GM19463 (cell line): ENCODE data around the gene PPP1R18.
"Not testable (repeated sequence)": the region's sequence is repeated elsewhere in the genome, so short reads cannot be mapped to it uniquely, and the experiment has no call there.

Experiments
- ATAC-seq: cut with Tn5 transposase; IDR thresholded peaks from one replicate; pipeline ENCODE4 v1.9.1; 2021; ENCODE audit warnings: mild to moderate bottlenecking, moderate library complexity; ENCODE audit not compliant: unreplicated experiment

Gene PPP1R18

GRCh38 chr6:30686009-30686907 is at the start of gene PPP1R18:
PPP1R18 (minus strand) TSS chr6:30686645; CDS start chr6:30686018, 627 bp downstream.
- ATAC-seq: no peak

- ATAC-seq: no peak
These were observed 49.3 kb upstream of the PPP1R18 start for GRCh38 chr6:30735668-30736314.

- ATAC-seq: no peak
These were observed 45.9 kb upstream of the PPP1R18 start for GRCh38 chr6:30732237-30732943.

GRCh38 chr6:30730601-30731435 is 44.4 kb upstream of the PPP1R18 start:
- ATAC-seq: peak; percentile 58

- ATAC-seq: no peak
These were observed 41.6 kb upstream of the PPP1R18 start for GRCh38 chr6:30727920-30728553.

GRCh38 chr6:30726506-30727413 is 40.3 kb upstream of the PPP1R18 start:
- no peak for ATAC-seq

- ATAC-seq: no peak
These were observed 39.5 kb upstream of the PPP1R18 start for GRCh38 chr6:30725713-30726505.

GRCh38 chr6:30724906-30725667 is 38.6 kb upstream of the PPP1R18 start:
- ATAC-seq: no peak

GRCh38 chr6:30723843-30724741 is 37.6 kb upstream of the PPP1R18 start:
- not testable (repeated sequence) for ATAC-seq

- ATAC-seq: not testable (repeated sequence)
These were observed 36.9 kb upstream of the PPP1R18 start for GRCh38 chr6:30723159-30723842.

- no peak for ATAC-seq
These were observed 36.1 kb upstream of the PPP1R18 start for GRCh38 chr6:30722280-30723112.

- ATAC-seq: not testable (repeated sequence)
These were observed 35.5 kb upstream of the PPP1R18 start for GRCh38 chr6:30722025-30722279.

GRCh38 chr6:30721198-30722024 is 35.0 kb upstream of the PPP1R18 start:
- ATAC-seq: peak; percentile 24

- ATAC-seq: no peak
These were observed 34.3 kb upstream of the PPP1R18 start for GRCh38 chr6:30720738-30721197.
